Inferior parietal cortex (tissue), 1 donor: ENCODE results near the gene ANKK1.

ENCODE experiments used
- DNase-seq: peaks from one replicate; pipeline ENCODE4 v3.0.0-alpha.2; 2016; ENCODE audit errors: extremely low spot score

The ANKK1 gene

GRCh38 chr11:113377681-113378412, 9.7 kb upstream of the ANKK1 start:
- DNase-seq = peak; percentile 31

- DNase-seq = no peak
Observed at GRCh38 chr11:113378692-113379091, 8.9 kb upstream of the ANKK1 start.

GRCh38 chr11:113382121-113382520, 5.5 kb upstream of the ANKK1 start:
- no peak for DNase-seq

DNA sequence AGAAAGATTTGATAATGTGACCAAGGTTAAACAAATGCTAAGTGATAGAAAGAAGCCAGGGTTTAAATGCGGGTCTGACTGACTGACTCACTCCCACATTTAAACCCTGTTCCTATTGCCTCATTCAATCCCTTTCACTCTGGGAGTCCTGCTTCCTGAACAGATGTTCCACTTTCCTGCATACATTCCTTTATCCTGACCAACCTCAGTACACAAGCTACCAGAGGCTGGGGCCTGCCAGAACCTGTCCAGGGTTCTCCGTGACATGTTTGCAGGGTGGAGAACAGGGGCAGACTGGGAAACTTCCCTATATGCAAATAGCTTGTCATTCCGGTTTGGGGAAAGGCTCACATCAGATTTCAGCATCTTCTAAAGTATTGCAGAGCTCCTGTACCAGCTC, 3.0 kb upstream of the ANKK1 start:
- no peak for DNase-seq

- DNase-seq = no peak
Observed at GRCh38 chr11:113385749-113386148, 1.8 kb upstream of the ANKK1 start.

GRCh38 chr11:113386866-113387265, 713 bp upstream of the ANKK1 start:
- no peak for DNase-seq

- no peak for DNase-seq
Observed at GRCh38 chr11:113389272-113389671, 1.7 kb downstream of the ANKK1 start.

- no peak for DNase-seq
Observed at GRCh38 chr11:113392236-113392921, 4.8 kb downstream of the ANKK1 start.

- no peak for DNase-seq
Observed at GRCh38 chr11:113393501-113393985, 6.0 kb downstream of the ANKK1 start.

DNA sequence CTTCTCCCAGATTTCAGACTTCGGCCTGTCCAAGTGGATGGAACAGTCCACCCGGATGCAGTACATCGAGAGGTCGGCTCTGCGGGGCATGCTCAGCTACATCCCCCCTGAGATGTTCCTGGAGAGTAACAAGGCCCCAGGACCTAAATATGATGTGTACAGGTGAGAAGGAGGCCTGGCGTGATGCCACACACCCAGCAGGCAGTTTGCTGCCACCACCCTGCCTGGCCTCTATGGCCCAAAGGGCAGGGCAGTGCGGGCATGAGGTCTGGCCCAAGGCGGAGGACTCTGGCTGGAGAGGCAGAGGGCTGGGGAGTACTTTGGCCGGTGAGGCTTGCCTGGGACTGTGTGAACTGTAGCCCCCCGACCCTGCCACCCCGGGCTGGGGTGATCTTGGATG, 7.3 kb downstream of the ANKK1 start:
- no peak for DNase-seq

GRCh38 chr11:113395782-113396336, 8.3 kb downstream of the ANKK1 start:
- no peak for DNase-seq

DNA sequence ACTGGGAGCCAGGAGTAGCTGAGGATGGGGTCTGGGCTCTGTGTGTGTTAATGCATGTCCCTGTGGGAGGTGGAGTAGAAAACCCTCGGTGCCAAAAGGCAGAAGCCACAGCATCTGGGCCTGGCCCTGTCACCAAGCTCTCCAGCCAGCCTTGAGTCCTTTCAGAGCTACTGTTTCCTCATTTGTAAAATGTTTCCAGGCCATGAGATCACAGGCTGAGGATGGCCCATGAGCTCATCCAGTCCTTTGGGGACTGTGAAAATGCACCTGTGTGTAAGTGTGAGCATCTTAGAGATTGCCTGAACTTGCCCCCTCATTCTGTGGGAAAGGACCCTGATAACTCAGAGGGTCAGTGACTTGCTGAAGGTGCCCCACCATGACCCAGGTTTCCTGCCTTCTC, 9.1 kb downstream of the ANKK1 start:
- no peak for DNase-seq

GRCh38 chr11:113397212-113397611, 9.6 kb downstream of the ANKK1 start:
- no peak for DNase-seq

GRCh38 chr11:113397821-113398220, 10.2 kb downstream of the ANKK1 start:
- DNase-seq = no peak

- no peak for DNase-seq
Observed at GRCh38 chr11:113398669-113399430, 11.3 kb downstream of the ANKK1 start.

DNA sequence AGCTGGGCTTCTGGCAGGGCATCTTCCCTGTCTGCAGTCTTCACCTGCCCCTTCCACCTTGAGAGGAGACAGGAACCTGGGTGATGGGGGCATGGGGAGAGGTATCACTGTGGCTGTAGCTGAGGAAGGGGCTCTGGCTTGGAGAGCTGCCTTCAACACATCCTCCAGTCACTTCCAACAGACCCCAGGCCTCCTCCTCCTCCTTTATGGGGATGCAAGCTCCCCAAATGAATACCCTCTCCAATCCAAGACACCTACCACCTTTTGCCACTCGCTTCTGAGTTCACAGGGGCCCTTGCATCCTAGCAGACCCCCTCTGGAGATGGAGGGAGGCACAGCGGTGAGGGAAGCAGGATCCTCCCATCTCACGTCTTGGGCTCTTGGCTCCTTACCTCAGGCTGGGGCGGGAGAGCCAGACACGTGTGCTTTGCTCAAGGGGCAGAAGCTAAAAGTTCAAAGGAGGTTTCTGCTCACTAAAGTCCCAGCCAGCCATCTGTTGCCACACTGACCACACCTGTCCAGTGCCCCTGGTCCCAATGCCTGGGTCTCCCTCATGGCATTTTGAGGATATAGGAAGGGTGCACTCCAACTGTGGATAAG, 13.2 kb downstream of the ANKK1 start:
- DNase-seq = no peak

DNA sequence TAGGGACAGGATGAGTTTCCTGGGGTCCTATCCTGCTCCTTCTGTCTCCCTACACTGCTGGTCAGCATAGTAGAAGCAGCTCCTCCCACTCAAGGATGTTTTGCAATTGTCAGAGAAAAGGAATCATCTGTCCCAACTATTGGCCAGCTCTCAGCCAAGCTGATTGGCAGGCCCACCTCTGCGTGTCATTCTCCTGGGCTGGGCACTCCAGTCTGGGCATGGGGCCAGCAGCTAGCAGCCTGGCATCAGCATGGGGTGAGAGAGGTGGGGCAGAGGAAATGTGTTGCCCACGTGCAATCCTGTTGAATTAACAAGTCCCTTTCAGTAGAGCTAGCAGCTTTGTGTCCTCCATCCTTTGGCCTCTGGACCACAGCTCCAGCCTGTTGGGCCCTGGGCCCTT, 14.1 kb downstream of the ANKK1 start:
- DNase-seq = peak; percentile 5

- DNase-seq = no peak
Observed at GRCh38 chr11:113404859-113405430, 17.4 kb downstream of the ANKK1 start.

GRCh38 chr11:113405724-113406478, 18.3 kb downstream of the ANKK1 start:
- DNase-seq = no peak

DNA sequence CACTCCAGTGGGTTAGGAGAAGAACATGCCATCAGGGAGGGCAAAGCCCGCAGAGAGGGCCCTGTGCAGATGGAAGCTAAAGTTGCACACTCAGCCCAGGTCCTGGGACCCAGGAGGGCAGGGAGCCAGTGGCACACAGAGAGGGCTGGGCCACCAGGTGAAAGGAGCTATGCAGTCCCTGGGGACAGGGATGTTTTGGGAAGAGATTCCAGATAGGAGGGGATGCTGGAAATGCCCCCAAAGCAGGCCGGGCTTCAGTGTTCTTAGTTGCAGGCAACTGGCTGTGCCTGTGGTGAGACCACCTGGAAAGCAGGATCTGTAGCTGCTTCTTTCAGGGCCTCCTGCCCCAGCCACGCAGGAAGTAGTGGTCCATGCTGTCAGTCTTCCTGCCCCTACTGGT, 19.6 kb downstream of the ANKK1 start:
- no peak for DNase-seq

DNA sequence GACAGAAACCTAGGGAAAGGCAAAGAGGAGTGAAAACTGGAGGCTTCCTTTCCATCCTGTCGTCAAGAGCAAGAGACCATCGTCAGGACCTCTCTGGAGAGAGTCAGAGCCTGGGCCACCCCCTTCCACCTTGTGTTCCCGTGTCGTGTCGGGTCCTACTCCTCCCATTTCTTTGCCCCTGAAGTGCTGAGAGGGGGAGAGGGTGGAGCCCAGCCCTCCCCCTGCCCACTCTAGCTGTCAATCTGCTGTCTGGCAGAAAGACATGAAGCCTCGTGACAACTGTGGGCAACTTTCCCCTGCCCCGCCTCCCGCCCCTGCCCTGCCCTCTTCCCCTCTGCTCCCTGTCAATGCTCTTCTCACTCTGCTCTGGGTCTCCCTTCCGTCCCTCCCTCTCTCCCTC, 20.6 kb downstream of the ANKK1 start:
- DNase-seq = no peak
